ENCODE results near the gene TSPAN10.
"Not testable (repeated sequence)": the region's sequence is repeated elsewhere in the genome, so short reads cannot be mapped to it uniquely, and the experiment has no call there.

The TSPAN10 gene

DNA sequence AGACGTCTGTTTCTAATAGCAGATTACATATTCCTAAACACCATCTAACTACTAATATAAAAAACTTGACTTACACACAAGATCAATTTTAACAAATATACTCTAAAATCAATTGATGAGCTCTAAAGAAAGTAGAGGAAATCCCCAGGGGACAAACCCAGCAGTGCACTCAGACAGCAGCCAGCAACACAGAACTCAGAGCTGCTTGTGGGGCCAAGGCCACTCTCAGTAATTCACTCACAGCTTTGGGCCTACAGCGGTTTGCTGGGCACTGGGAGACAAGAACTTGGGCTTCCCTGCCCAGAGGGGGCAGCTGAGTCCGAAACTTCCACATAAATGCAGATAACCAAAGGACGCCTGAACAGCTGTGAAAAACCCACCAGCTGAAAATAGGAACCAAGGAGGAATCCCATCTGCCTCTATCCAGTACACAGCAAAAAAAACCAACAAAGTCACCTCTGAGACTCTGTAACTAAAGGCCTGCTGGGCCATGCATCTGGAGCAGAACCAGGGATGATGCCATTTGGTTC, 21.5 kb upstream of the TSPAN10 start:
- no peak overlapping the region for H3K4me3 Mint-ChIP-seq
- H3K9me3 Mint-ChIP-seq (ENCODE audit: low read depth) = no peaks in the 10 kb centered on the region
- H3K36me3 Mint-ChIP-seq = no peaks in the 10 kb centered on the region
- peaks cover 30% of the 10 kb centered on the region for H3K4me1 Mint-ChIP-seq (ENCODE audit: low read depth)
- no peaks in the 10 kb centered on the region for H3K27me3 Mint-ChIP-seq
- no peak overlapping the region for H3K27ac Mint-ChIP-seq

GRCh38 chr17:81616877-81617276, 20.1 kb upstream of the TSPAN10 start:
- H3K27ac Mint-ChIP-seq = no peak overlapping the region
- peaks cover 2% of the 10 kb centered on the region for H3K36me3 Mint-ChIP-seq

DNA sequence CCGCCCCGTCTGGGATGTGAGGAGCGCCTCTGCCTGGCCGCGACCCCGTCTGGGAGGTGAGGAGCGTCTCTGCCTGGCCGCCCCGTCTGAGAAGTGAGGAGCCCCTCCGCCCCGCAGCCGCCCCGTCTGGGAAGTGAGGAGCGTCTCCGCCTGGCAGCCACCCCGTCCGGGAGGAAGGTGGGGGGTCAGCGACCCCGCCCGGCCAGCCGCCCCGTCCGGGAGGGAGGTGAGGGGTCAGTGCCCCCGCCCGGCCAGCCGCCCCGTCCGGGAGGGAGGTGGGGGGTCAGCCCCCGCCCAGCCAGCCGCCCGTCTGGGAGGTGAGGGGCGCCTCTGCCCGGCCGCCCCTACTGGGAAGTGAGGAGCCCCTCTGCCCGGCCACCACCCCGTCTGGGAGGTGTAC, 18.7 kb upstream of the TSPAN10 start:
- not testable (repeated sequence) for H3K9me3 Mint-ChIP-seq (ENCODE audit: low read depth); H3K36me3 Mint-ChIP-seq; H3K27ac Mint-ChIP-seq; H3K27me3 Mint-ChIP-seq; H3K4me3 Mint-ChIP-seq
- peaks cover 28% of the 10 kb centered on the region for H3K4me1 Mint-ChIP-seq (ENCODE audit: low read depth)

More at GRCh38 chr17:81616877-81617276, 20.1 kb upstream of the TSPAN10 start:
- no peaks in the 10 kb centered on the region for H3K9me3 Mint-ChIP-seq (ENCODE audit: low read depth)
- H3K4me1 Mint-ChIP-seq (ENCODE audit: low read depth) = peaks cover 31% of the 10 kb centered on the region
- no peak overlapping the region for H3K4me3 Mint-ChIP-seq
- no peaks in the 10 kb centered on the region for H3K27me3 Mint-ChIP-seq

DNA sequence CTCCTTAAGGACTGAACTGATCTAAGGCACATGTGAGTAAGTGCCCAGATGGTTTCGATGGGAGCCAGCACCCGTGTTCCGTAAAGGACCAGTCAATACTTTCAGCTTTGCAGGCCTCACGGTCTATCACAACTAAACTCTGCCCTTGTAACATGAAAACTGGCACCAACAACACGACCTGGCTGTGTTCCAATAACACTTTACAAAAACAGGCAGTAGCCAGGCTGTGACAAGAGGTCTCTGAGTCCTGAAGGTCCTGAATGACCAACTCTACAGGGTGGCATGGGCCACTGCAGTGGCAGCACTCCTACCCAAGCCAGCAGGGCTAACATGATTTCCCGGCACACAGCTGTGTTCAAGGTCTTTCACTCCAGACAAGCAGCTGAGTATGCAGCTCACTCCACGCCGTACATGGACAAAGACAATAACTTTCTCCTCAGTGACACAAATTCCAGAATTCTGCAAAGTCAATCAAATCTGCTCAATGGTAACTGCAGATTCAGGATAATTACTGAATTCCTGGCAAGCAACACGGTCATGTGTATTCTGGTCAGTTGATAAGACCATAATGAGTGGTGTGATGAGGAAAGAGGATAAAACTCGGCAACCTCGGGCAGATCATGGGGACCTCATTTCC, 15.4 kb upstream of the TSPAN10 start:
- Mint-ChIP-seq H3K27ac (no peak overlapping the region), H3K36me3 (peaks cover 17% of the 10 kb centered on the region), H3K9me3 (ENCODE audit: low read depth) (peaks cover 9% of the 10 kb centered on the region), H3K4me1 (ENCODE audit: low read depth) (peaks cover 24% of the 10 kb centered on the region), H3K4me3 (no peak overlapping the region), H3K27me3 (no peaks in the 10 kb centered on the region)

GRCh38 chr17:81630274-81630673, 6.7 kb upstream of the TSPAN10 start:
- peaks cover 12% of the 10 kb centered on the region for H3K36me3 Mint-ChIP-seq
- H3K27me3 Mint-ChIP-seq = no peaks in the 10 kb centered on the region

DNA sequence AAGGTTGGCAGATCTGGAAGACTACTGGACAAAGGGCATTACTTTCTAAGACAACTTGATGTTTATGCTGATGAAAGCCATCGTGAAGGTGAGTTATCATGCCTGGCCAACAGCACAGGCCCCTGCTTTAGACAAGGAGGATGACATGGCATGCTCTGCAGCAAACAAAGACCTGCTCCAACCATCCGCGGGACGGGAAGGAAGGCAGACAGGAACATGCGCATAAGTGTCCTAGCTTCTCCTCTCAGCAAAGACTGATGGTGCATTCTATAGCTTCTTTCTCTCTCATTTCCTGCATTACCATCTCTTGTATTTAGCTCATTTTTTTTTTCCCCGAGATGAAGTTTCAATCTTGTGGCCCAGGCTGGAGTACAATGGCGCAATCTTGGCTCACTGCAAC, 5.5 kb upstream of the TSPAN10 start:
- H3K4me1 Mint-ChIP-seq (ENCODE audit: low read depth) = peaks cover 24% of the 10 kb centered on the region
- no peaks in the 10 kb centered on the region for H3K27me3 Mint-ChIP-seq
- H3K36me3 Mint-ChIP-seq = peaks cover 6% of the 10 kb centered on the region
- no peak overlapping the region for H3K4me3 Mint-ChIP-seq
- H3K9me3 Mint-ChIP-seq (ENCODE audit: low read depth) = no peaks in the 10 kb centered on the region
- H3K27ac Mint-ChIP-seq = no peak overlapping the region

More at GRCh38 chr17:81630274-81630673, 6.7 kb upstream of the TSPAN10 start:
- H3K4me3 Mint-ChIP-seq = no peak overlapping the region
- H3K4me1 Mint-ChIP-seq (ENCODE audit: low read depth) = peaks cover 20% of the 10 kb centered on the region
- peaks cover 2% of the 10 kb centered on the region for H3K9me3 Mint-ChIP-seq (ENCODE audit: low read depth)
- H3K27ac Mint-ChIP-seq = no peak overlapping the region

DNA sequence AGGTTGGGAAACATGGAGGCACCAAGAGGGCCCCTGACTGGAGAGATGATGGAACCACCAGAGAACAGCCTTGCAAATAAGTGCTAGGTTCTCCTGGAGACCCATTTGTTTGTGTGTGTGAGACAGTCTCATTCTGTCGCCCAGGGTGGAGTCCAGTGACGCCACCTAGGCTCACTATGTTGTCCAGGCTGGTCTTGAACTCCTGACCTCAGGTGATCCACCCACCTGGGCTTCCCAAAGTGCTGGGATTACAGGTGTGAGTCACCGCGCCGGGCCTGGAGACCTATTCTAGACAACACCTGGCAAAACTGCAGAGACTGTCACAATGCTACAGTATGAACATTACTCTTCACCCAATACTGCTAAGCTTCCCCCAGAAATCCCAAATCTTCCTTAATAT, 1.6 kb upstream of the TSPAN10 start:
- Mint-ChIP-seq H3K9me3 (ENCODE audit: low read depth) (no peaks in the 10 kb centered on the region), H3K27me3 (no peaks in the 10 kb centered on the region), H3K4me1 (ENCODE audit: low read depth) (peaks cover 25% of the 10 kb centered on the region), H3K4me3 (peak overlapping the region; percentile 98), H3K36me3 (peaks cover 2% of the 10 kb centered on the region), H3K27ac (peak overlapping the region; percentile 58)

- Mint-ChIP-seq H3K36me3 (peaks cover 2% of the 10 kb centered on the region), H3K9me3 (ENCODE audit: low read depth) (no peaks in the 10 kb centered on the region), H3K4me3 (peak overlapping the region; percentile 98), H3K27ac (peak overlapping the region; percentile 94), H3K4me1 (ENCODE audit: low read depth) (peaks cover 25% of the 10 kb centered on the region), H3K27me3 (no peaks in the 10 kb centered on the region)
Measured at GRCh38 chr17:81635973-81636504, 957 bp upstream of the TSPAN10 start.

- Mint-ChIP-seq H3K36me3 (no peaks in the 10 kb centered on the region), H3K27ac (no peak overlapping the region), H3K27me3 (no peaks in the 10 kb centered on the region), H3K4me1 (ENCODE audit: low read depth) (peaks cover 19% of the 10 kb centered on the region), H3K9me3 (ENCODE audit: low read depth) (no peaks in the 10 kb centered on the region), H3K4me3 (peak overlapping the region; percentile 13)
Measured at GRCh38 chr17:81638683-81639082, 1.7 kb downstream of the TSPAN10 start.

- H3K4me1 Mint-ChIP-seq (ENCODE audit: low read depth) = peaks cover 14% of the 10 kb centered on the region
- no peaks in the 10 kb centered on the region for H3K36me3 Mint-ChIP-seq
- H3K27ac Mint-ChIP-seq = no peak overlapping the region
- no peak overlapping the region for H3K4me3 Mint-ChIP-seq
- H3K27me3 Mint-ChIP-seq = no peaks in the 10 kb centered on the region
- H3K9me3 Mint-ChIP-seq (ENCODE audit: low read depth) = no peaks in the 10 kb centered on the region
Measured at GRCh38 chr17:81640011-81640410, 3.0 kb downstream of the TSPAN10 start.

- Mint-ChIP-seq H3K9me3 (ENCODE audit: low read depth) (no peaks in the 10 kb centered on the region), H3K4me3 (no peak overlapping the region), H3K36me3 (no peaks in the 10 kb centered on the region), H3K27ac (no peak overlapping the region), H3K27me3 (no peaks in the 10 kb centered on the region), H3K4me1 (ENCODE audit: low read depth) (peaks cover 2% of the 10 kb centered on the region)
Measured at GRCh38 chr17:81641825-81642489, 5.0 kb downstream of the TSPAN10 start.

DNA sequence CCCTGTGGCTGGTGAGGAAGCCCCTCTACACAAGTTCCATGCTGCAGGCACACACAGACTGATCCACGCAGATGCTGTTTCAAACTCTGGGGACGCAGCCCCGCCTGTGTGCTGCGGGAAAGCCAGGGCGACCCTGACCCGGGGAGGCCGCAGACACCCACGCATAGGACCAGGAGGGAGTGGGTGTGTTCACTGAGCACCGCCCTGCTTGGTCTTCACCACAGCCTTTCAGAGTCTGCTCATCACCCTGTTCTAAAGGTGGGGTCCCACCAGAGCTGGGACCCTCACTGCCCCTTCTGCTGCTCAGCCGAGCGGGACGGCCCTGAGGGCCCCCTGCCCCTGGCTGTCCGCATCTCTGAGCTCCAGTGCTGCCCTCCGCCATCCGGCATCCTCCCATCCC, 7.5 kb downstream of the TSPAN10 start:
- H3K9me3 Mint-ChIP-seq (ENCODE audit: low read depth) = no peaks in the 10 kb centered on the region
- H3K4me3 Mint-ChIP-seq = no peak overlapping the region
- H3K36me3 Mint-ChIP-seq = no peaks in the 10 kb centered on the region
- H3K27me3 Mint-ChIP-seq = peaks cover 8% of the 10 kb centered on the region
- H3K4me1 Mint-ChIP-seq (ENCODE audit: low read depth) = no peaks in the 10 kb centered on the region
- no peak overlapping the region for H3K27ac Mint-ChIP-seq

GRCh38 chr17:81644976-81645952, 8.3 kb downstream of the TSPAN10 start:
- Mint-ChIP-seq H3K9me3 (ENCODE audit: low read depth) (no peaks in the 10 kb centered on the region), H3K27ac (no peak overlapping the region), H3K4me3 (no peak overlapping the region), H3K27me3 (peaks cover 8% of the 10 kb centered on the region), H3K4me1 (ENCODE audit: low read depth) (no peaks in the 10 kb centered on the region), H3K36me3 (no peaks in the 10 kb centered on the region)

DNA sequence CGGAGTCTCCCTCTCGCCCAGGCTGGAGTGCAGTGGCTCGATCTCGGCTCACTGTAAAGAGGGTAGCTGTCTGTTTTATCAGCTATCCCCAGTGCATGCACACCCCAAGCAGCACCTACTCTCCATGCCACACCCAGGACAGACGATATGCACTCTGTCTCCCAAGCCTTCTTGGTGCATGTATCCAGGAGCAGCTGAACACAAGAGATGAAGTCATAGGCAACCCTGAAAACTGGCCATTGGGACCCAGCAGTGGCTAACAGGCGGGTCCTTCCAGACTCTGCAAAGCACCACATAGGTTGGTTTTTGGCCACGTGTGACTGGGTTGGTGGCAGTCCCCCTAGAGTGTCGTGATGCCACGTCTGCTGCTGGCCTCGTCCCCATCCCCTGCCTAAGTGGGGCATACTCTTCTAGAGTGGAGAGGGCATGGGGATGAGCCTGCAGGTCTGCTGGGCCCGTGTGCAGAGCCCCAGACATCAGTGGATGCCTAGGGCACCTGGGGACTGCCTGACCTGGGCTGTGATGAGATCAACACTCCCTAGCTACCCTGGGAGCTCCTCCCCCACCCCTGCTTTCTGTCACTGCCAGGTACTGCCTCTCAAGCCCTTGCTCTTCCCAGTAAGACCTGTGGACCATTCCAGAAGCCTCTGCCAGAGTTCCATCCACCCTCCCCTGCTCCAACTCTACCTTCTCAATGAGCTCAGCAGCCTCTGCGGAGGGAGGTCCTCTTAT, 10.0 kb downstream of the TSPAN10 start:
- H3K27ac Mint-ChIP-seq = no peak overlapping the region
- peaks cover 3% of the 10 kb centered on the region for H3K4me1 Mint-ChIP-seq (ENCODE audit: low read depth)
- H3K9me3 Mint-ChIP-seq (ENCODE audit: low read depth) = no peaks in the 10 kb centered on the region
- no peaks in the 10 kb centered on the region for H3K36me3 Mint-ChIP-seq
- peaks cover 11% of the 10 kb centered on the region for H3K27me3 Mint-ChIP-seq
- H3K4me3 Mint-ChIP-seq = no peak overlapping the region

All from activated naive CD8-positive, alpha-beta T cell (primary cell).